HepG2 (cell line): ENCODE measurements around the gene ZFAND2B. TPM values are rescaled to one million over a fixed set of nuclear protein-coding genes. Genes with fewer than 3 reads are reported as not detected.

Experiments
- ATAC-seq: fragments of 200-7000 bp; cut with Tn5 transposase; 3 replicates; pipeline ENCODE4 v1.9.1; 2020; ENCODE audit warnings: mild to moderate bottlenecking, moderate library complexity
- BruUV-seq: library from RNA; stranded (reverse); fragments of 400-500 nt; replicated peaks from 2 replicates; lab custom pipeline; 2021; lab: Mats Ljungman, UMichigan
- CTCF ChIA-PET: fragments of 300-600 bp; formaldehyde crosslinking; extraction: SDS; loops from one replicate; lab custom pipeline; 2021; ENCODE audit warnings: low total read pairs, inconsistent platforms, low intra/inter-chr PET ratio; lab: Yijun Ruan, JAX
- POLR2A ChIA-PET: fragments of 350-600 bp; sonication (Branson Sonifier 250); formaldehyde crosslinking; loops from one replicate; lab custom pipeline; 2020; ENCODE audit warnings: antibody characterized with exemption, inconsistent platforms; lab: Yijun Ruan, JAX
- DNase-seq: peaks from one replicate; pipeline ENCODE4 v3.0.0-alpha.2; 2015; ENCODE audit warnings: low spot score
- FAIRE-seq: peaks from 3 replicates; lab custom pipeline; 2011; peaks lifted over from hg19 to GRCh38; lab: Jason Lieb, UNC
- H2AFZ ChIP-seq: one replicate; pipeline ENCODE4 v1.6.1; 2011; ENCODE audit warnings: low read length, inconsistent platforms
- H3K27ac ChIP-seq: fragments of 300-600 bp; 3 replicates; pipeline ENCODE4 v1.8.0; 2011; ENCODE audit warnings: mixed run types, mild to moderate bottlenecking, mixed read lengths, low read length, inconsistent platforms; ENCODE audit not compliant: insufficient read depth; ENCODE audit errors: extremely low read length
- H3K27me3 ChIP-seq, 2 experiments: fragments of 200-600 bp in 1 of 2; 2 replicates in 1 of 2; 3 replicates in 1 of 2; pipeline versions ENCODE4 v1.6.0 to v1.8.0; 2011; ENCODE audit warnings: low read length in 2 of 2, mild to moderate bottlenecking in 2 of 2, moderate library complexity in 2 of 2, inconsistent platforms in 1 of 2; ENCODE audit not compliant: insufficient read depth in 2 of 2, control insufficient read depth in 1 of 2
- H3K36me3 ChIP-seq, 2 experiments: fragments of 200-600 bp in 1 of 2; replicated peaks in 1 of 2; 2 replicates in 1 of 2; 3 replicates in 1 of 2; pipeline versions ENCODE4 v1.5.1 to v1.8.0; 2011; ENCODE audit warnings: low read length in 2 of 2, inconsistent platforms in 1 of 2; ENCODE audit not compliant: insufficient read depth in 2 of 2, control insufficient read depth in 1 of 2
- H3K4me1 ChIP-seq: 2 replicates; pipeline ENCODE4 v1.5.1; 2012; ENCODE audit warnings: low read length, inconsistent platforms; ENCODE audit not compliant: insufficient read depth
- H3K4me2 ChIP-seq: 2 replicates; pipeline ENCODE4 v1.6.0; 2011; ENCODE audit warnings: low read depth, low read length, inconsistent platforms
- H3K4me3 ChIP-seq, 3 experiments: fragments of 200-600 bp in 1 of 3; sonication (generic), shearing (Covaris generic) in 1 of 3; replicated peaks in 1 of 3; 2 replicates each; pipeline ENCODE4 v1.5.1; 2011 to 2016; ENCODE audit warnings: low read length in 3 of 3, inconsistent platforms in 2 of 3, low read depth in 2 of 3, mild to moderate bottlenecking in 2 of 3, control low read depth in 1 of 3, mixed read lengths in 1 of 3; ENCODE audit not compliant: insufficient read depth in 1 of 3
- H3K79me2 ChIP-seq: one replicate; pipeline ENCODE4 v1.6.1; 2011; ENCODE audit warnings: low read length, inconsistent platforms; ENCODE audit not compliant: insufficient read depth
- H3K9ac ChIP-seq: 2 replicates; pipeline ENCODE4 v1.6.0; 2011; ENCODE audit warnings: mild to moderate bottlenecking, low read depth, low read length, inconsistent platforms; ENCODE audit not compliant: insufficient read depth
- H3K9me3 ChIP-seq: 2 replicates; pipeline ENCODE4 v1.5.1; 2012; ENCODE audit warnings: mild to moderate bottlenecking, low read length
- H4K20me1 ChIP-seq: 2 replicates; pipeline ENCODE4 v1.6.0; 2011; ENCODE audit warnings: inconsistent platforms, mild to moderate bottlenecking, low read length, moderate library complexity; ENCODE audit not compliant: insufficient read depth
- SMC3 ChIP-seq: IDR thresholded peaks from 2 replicates; pipeline ENCODE4 v1.6.1; 2011; ENCODE audit warnings: low read length, improper control_type of control experiment
- STAG1 ChIP-seq: sonication (generic); formaldehyde crosslinking; IDR thresholded peaks from 2 replicates; pipeline ENCODE4 v1.4.0; 2020; ENCODE audit warnings: missing genetic modification reagents
- TEAD3 ChIP-seq: optimal IDR thresholded peaks from 2 replicates; pipeline ENCODE3; 2016; ENCODE audit warnings: borderline replicate concordance
- ZFP36L1 ChIP-seq: sonication (generic); formaldehyde crosslinking; IDR thresholded peaks from 2 replicates; pipeline ENCODE4 v1.8.0; 2022; ENCODE audit warnings: mild to moderate bottlenecking, missing genetic modification reagents, moderate library complexity
- ZFY ChIP-seq: sonication (generic); formaldehyde crosslinking; IDR thresholded peaks from 2 replicates; pipeline ENCODE4 v1.4.0; 2020; ENCODE audit warnings: missing genetic modification reagents
- WGBS: methylation state at CpG from one replicate; pipeline ENCODE4 v1.1.6; 2017; ENCODE audit warnings: low lambda C conversion rate; 5-methylcytosine and 5-hydroxymethylcytosine counted together
- in situ Hi-C: cut with HindIII; loops from 2 replicates; pipeline ENCODE4 v1.10.0; 2017; ENCODE audit warnings: low pct_unique_long_range_greater_than_20kb; ENCODE audit not compliant: extremely low pct_ligation_motif_present
- intact Hi-C: fragments of 100-400 bp; cut with micrococcal nuclease; formaldehyde crosslinking; loops from one replicate; pipeline ENCODE4 v1.10.0; 2022; ENCODE audit not compliant: unreplicated experiment
- polyA plus RNA-seq, 8 experiments: library from polyadenylated mRNA; depleted of rRNA in 3 of 8; stranded (reverse) in 7 of 8; unstranded in 1 of 8; fragments of >200 nt; fragmentation: Illumina TruSeq in 4 of 8; extraction: Trizol in 4 of 8; gene quantifications; 2 replicates each; pipeline versions ENCODE4 v1.2.1 to v1.2.3, GENCODE V29; 2011 to 2016; ENCODE audit warnings: low read depth in 4 of 8, missing spikeins in 1 of 8, mixed read lengths in 1 of 8; ENCODE audit not compliant: insufficient read depth in 1 of 8
- total RNA-seq, 5 experiments: library from RNA; depleted of rRNA; stranded (reverse); fragments of >200 nt; fragmentation: Illumina TruSeq; extraction: Trizol; gene quantifications; 2 replicates each; pipeline ENCODE4 v1.2.3, GENCODE V29; 2016; ENCODE audit warnings: low read depth in 1 of 5
- TF ChIP-seq, protein P1 (sequence below): sonication (generic); formaldehyde crosslinking; IDR thresholded peaks from 2 replicates; pipeline ENCODE4 v1.5.1; 2020; ENCODE audit warnings: mild to moderate bottlenecking, missing genetic modification reagents, moderate library complexity
- TF ChIP-seq, protein P2 (sequence below): sonication (generic); formaldehyde crosslinking; IDR thresholded peaks from 2 replicates; pipeline ENCODE4 v1.5.0; 2020; ENCODE audit warnings: mild to moderate bottlenecking, missing genetic modification reagents
- TF ChIP-seq, protein P3 (sequence below): sonication (generic); formaldehyde crosslinking; IDR thresholded peaks from 2 replicates; pipeline ENCODE4 v1.5.1; 2020; ENCODE audit warnings: mild to moderate bottlenecking, moderate library complexity, missing genetic modification reagents
- TF ChIP-seq, protein P4 (sequence below): sonication (generic); formaldehyde crosslinking; IDR thresholded peaks from 2 replicates; pipeline ENCODE4 v1.4.0; 2020; ENCODE audit warnings: missing genetic modification reagents, mild to moderate bottlenecking, borderline replicate concordance
- TF ChIP-seq, protein P5 (sequence below): sonication (generic); formaldehyde crosslinking; IDR thresholded peaks from 2 replicates; pipeline ENCODE4 v1.4.0; 2020; ENCODE audit warnings: missing genetic modification reagents, borderline replicate concordance
- TF ChIP-seq, protein P6 (sequence below): sonication (generic); formaldehyde crosslinking; IDR thresholded peaks from 2 replicates; pipeline ENCODE4 v1.5.0; 2020; ENCODE audit warnings: missing genetic modification reagents, mild to moderate bottlenecking, borderline replicate concordance

ZFAND2B gene
- total and polyA plus RNA-seq, 2 of the 13 experiments (the other 11 are each of a cell fraction or from before 2014, with no cell fraction given) = 53.3 to 115 TPM

DNA sequence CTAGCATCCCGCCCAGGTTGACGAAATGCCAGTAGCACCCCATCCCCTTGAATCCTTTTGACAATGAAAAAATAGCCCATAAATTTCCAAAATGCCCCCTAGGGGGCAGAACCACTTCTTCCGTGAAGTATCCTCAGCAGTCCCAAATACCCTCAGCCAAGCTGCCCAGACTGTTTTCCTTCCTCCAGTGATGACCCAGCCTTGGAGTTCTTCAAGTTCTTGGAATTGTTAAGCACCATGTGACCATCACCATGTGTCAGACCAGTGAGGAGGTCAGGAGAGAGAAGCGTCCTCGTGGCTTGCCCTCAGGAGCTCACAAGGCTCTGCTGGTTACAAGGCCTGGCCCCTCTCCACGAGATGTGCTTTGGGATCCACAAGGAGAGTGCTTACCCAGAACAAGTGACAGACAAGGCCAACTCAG, 35.3 kb upstream of the ZFAND2B start:
- ChIA-PET POLR2A (interaction anchor here (0.8 to 10.4 kb wide), 7 partner anchors 11 to 216 kb away, joined by 3 to 227 read pairs (median 6); partner anchors contain the start of genes ANKZF1, ATG9A, DNPEP and GLB1L), CTCF (interaction anchor here (1.3 to 2.4 kb wide), 5 partner anchors 11 to 127 kb away, joined by 5 to 17 read pairs (median 11); partner anchors contain the start of gene NHEJ1)
- Histone ChIP-seq H3K9me3 (no peaks in the 10 kb centered on the region), H3K27me3 (peaks cover 0 to 2% of the 10 kb centered on the region in 2 experiments; a peak in 1 of 5 replicates), H2AFZ (no peak overlapping the region), H3K36me3 (peaks cover 7 to 23% of the 10 kb centered on the region in 2 experiments), H4K20me1 (no peaks in the 10 kb centered on the region), H3K4me3 (no peak overlapping the region), H3K79me2 (peaks cover 8% of the 10 kb centered on the region), H3K9ac (no peak overlapping the region), H3K4me2 (no peak overlapping the region), H3K27ac (no peak overlapping the region), H3K4me1 (peaks cover 33% of the 10 kb centered on the region)
- whole genome bisulfite sequencing = 67% methylated on average over 6 of the region's 6 CpGs
- in situ Hi-C loops = loop anchor here (5.0 kb wide), 2 partner anchors 36 to 126 kb away; partner anchors contain the start of gene ZFAND2B
- FAIRE-seq (peak; percentile 83), DNase-seq (peak; percentile 62), ATAC-seq (peak; percentile 54)
- no TSS peak for BruUV-seq
- intact Hi-C loops = loop anchor here (1.0 kb wide), 2 partner anchors 40 to 127 kb away; no protein-coding TSS in a partner anchor
- TF ChIP-seq, protein P1, sequence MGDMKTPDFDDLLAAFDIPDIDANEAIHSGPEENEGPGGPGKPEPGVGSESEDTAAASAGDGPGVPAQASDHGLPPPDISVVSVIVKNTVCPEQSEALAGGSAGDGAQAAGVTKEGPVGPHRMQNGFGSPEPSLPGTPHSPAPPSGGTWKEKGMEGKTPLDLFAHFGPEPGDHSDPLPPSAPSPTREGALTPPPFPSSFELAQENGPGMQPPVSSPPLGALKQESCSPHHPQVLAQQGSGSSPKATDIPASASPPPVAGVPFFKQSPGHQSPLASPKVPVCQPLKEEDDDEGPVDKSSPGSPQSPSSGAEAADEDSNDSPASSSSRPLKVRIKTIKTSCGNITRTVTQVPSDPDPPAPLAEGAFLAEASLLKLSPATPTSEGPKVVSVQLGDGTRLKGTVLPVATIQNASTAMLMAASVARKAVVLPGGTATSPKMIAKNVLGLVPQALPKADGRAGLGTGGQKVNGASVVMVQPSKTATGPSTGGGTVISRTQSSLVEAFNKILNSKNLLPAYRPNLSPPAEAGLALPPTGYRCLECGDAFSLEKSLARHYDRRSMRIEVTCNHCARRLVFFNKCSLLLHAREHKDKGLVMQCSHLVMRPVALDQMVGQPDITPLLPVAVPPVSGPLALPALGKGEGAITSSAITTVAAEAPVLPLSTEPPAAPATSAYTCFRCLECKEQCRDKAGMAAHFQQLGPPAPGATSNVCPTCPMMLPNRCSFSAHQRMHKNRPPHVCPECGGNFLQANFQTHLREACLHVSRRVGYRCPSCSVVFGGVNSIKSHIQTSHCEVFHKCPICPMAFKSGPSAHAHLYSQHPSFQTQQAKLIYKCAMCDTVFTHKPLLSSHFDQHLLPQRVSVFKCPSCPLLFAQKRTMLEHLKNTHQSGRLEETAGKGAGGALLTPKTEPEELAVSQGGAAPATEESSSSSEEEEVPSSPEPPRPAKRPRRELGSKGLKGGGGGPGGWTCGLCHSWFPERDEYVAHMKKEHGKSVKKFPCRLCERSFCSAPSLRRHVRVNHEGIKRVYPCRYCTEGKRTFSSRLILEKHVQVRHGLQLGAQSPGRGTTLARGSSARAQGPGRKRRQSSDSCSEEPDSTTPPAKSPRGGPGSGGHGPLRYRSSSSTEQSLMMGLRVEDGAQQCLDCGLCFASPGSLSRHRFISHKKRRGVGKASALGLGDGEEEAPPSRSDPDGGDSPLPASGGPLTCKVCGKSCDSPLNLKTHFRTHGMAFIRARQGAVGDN = peak; percentile 29; the same call in 1 of the 2 replicates
- TF ChIP-seq STAG1 (CRISPR knock-in tag) (peak; percentile 66), SMC3 (peak; percentile 65), ZFP36L1 (CRISPR knock-in tag) (no peak), ZFY (peak; percentile 19; the same call in 1 of the 2 replicates), TEAD3 (peak; percentile 23)
- TF ChIP-seq, protein P2, sequence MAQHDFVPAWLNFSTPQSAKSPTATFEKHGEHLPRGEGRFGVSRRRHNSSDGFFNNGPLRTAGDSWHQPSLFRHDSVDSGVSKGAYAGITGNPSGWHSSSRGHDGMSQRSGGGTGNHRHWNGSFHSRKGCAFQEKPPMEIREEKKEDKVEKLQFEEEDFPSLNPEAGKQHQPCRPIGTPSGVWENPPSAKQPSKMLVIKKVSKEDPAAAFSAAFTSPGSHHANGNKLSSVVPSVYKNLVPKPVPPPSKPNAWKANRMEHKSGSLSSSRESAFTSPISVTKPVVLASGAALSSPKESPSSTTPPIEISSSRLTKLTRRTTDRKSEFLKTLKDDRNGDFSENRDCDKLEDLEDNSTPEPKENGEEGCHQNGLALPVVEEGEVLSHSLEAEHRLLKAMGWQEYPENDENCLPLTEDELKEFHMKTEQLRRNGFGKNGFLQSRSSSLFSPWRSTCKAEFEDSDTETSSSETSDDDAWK = no peak
- TF ChIP-seq, protein P3, sequence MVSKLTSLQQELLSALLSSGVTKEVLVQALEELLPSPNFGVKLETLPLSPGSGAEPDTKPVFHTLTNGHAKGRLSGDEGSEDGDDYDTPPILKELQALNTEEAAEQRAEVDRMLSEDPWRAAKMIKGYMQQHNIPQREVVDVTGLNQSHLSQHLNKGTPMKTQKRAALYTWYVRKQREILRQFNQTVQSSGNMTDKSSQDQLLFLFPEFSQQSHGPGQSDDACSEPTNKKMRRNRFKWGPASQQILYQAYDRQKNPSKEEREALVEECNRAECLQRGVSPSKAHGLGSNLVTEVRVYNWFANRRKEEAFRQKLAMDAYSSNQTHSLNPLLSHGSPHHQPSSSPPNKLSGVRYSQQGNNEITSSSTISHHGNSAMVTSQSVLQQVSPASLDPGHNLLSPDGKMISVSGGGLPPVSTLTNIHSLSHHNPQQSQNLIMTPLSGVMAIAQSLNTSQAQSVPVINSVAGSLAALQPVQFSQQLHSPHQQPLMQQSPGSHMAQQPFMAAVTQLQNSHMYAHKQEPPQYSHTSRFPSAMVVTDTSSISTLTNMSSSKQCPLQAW (CRISPR knock-in tag) = 0 out of 2 replicates have a peak, but pooled peaks have one; percentile 42
- TF ChIP-seq, protein P4, sequence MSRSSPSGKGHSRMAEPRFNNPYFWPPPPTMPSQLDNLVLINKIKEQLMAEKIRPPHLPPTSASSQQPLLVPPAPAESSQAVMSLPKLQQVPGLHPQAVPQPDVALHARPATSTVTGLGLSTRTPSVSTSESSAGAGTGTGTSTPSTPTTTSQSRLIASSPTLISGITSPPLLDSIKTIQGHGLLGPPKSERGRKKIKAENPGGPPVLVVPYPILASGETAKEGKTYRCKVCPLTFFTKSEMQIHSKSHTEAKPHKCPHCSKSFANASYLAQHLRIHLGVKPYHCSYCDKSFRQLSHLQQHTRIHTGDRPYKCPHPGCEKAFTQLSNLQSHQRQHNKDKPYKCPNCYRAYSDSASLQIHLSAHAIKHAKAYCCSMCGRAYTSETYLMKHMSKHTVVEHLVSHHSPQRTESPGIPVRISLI (CRISPR knock-in tag) = 0 out of 2 replicates have a peak, but pooled peaks have one; percentile 33
- TF ChIP-seq, protein P5, sequence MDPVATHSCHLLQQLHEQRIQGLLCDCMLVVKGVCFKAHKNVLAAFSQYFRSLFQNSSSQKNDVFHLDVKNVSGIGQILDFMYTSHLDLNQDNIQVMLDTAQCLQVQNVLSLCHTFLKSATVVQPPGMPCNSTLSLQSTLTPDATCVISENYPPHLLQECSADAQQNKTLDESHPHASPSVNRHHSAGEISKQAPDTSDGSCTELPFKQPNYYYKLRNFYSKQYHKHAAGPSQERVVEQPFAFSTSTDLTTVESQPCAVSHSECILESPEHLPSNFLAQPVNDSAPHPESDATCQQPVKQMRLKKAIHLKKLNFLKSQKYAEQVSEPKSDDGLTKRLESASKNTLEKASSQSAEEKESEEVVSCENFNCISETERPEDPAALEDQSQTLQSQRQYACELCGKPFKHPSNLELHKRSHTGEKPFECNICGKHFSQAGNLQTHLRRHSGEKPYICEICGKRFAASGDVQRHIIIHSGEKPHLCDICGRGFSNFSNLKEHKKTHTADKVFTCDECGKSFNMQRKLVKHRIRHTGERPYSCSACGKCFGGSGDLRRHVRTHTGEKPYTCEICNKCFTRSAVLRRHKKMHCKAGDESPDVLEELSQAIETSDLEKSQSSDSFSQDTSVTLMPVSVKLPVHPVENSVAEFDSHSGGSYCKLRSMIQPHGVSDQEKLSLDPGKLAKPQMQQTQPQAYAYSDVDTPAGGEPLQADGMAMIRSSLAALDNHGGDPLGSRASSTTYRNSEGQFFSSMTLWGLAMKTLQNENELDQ (CRISPR knock-in tag) = no peak
- TF ChIP-seq, protein P6, sequence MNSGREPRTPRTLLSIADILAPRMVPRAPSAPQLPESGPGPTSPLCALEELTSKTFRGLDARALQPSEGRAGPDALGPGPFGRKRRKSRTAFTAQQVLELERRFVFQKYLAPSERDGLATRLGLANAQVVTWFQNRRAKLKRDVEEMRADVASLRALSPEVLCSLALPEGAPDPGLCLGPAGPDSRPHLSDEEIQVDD (CRISPR knock-in tag) = 0 out of 2 replicates have a peak, but pooled peaks have one; percentile 8
